GM12878 (cell line): ENCODE measurements around the gene RRN3.

ENCODE experiments used
- BHLHE40 ChIP-seq, 2 experiments: fragments of 450-650 bp in 1 of 2; IDR thresholded peaks; 2 replicates each; pipeline ENCODE4 v1.6.1; 2011 to 2017; ENCODE audit warnings: low read depth in 2 of 2, borderline replicate concordance in 1 of 2, improper control_type of control experiment in 1 of 2, low read length in 1 of 2, mild to moderate bottlenecking in 1 of 2
- MLLT1 ChIP-seq: fragments of 450-650 bp; IDR thresholded peaks from 2 replicates; pipeline ENCODE4 v1.6.1; 2016; ENCODE audit warnings: mild to moderate bottlenecking
- PBX3 ChIP-seq: IDR thresholded peaks from 2 replicates; pipeline ENCODE4 v1.6.1; 2011; ENCODE audit warnings: mild to moderate bottlenecking, low read depth, low read length, moderate library complexity; ENCODE audit not compliant: insufficient replicate concordance

- TF ChIP-seq MLLT1 (no peak), PBX3 (no peak), BHLHE40 (IDR thresholded peaks at IDR 0.05; ENCODE audit: borderline replicate concordance in 1 of 2, low read depth in 2 of 2, low read length in 1 of 2) (no peak)
Measured at GRCh38 chr16:15037003-15037402, 57.1 kb downstream of the RRN3 start.
